ENCODE results near the gene GPR89B. TPM values are rescaled to one million over a fixed set of nuclear protein-coding genes. Genes with fewer than 3 reads are reported as not detected.

The GPR89B gene
- total and polyA plus RNA-seq, 2 of the 8 experiments (the other 6 are each of a cell fraction or from before 2014, with no cell fraction given), result 19.5 to 32.5 TPM

DNA sequence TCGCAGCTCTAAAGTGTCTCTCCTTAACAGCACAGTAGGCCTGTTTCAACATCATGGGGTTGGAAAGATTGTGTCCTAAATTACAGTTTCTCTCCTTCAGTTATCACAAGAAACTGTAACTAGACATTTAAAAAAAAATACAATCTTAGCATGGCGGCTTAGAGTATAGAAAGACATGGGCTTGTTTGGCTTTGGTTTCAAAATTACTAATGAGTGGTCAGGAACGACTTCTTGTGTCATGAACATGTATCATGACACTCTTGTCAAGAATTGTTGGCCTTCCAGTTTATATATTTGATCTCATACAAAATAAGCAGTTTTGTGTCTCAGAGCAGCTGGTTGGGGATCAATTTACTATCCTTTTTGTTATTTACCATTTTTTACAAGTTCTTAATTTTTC is 23.5 kb upstream of the GPR89B start:
- H3K4ac ChIP-seq (replicated peaks; ENCODE audit: insufficient read length, low read depth, low read length), result no peak overlapping the region
- H3K23ac ChIP-seq (ENCODE audit: insufficient read length), result no peak overlapping the region
- H3K27ac ChIP-seq (ENCODE audit: low read depth, low read length), result no peak overlapping the region
- H3K18ac ChIP-seq (ENCODE audit: extremely low read depth, low read length), result no peak overlapping the region
- no peak overlapping the region for H4K91ac ChIP-seq (replicated peaks; ENCODE audit: insufficient read length, low read length)
- H3K79me1 ChIP-seq (ENCODE audit: low read depth, low read length), result no peaks in the 10 kb centered on the region
- no peak overlapping the region for H3K4me3 ChIP-seq (ENCODE audit: extremely low read depth in 1 of 4, insufficient read depth in 2 of 4, low read depth in 3 of 4, low read length in 4 of 4)
- no peaks in the 10 kb centered on the region for H4K20me1 ChIP-seq (replicated peaks in 1 of 2; ENCODE audit: control insufficient read depth in 1 of 2, insufficient read depth in 2 of 2, low read length in 2 of 2)
- H3K79me2 ChIP-seq (ENCODE audit: control insufficient read depth in 1 of 2, insufficient read depth in 2 of 2, low read length in 2 of 2), result no peaks in the 10 kb centered on the region
- FAIRE-seq (no peak), DNase-seq (ENCODE audit: low read depth in 1 of 2, low spot score in 2 of 2) (no peak)
- no peaks in the 10 kb centered on the region for H3K9me3 ChIP-seq (ENCODE audit: insufficient read depth in 2 of 2, low read depth in 1 of 2, low read length in 1 of 2)
- H2AFZ ChIP-seq (ENCODE audit: low read length), result no peak overlapping the region
- POLR2A ChIA-PET (ENCODE audit: partially characterized antibody), result interaction anchor here (1.1 kb wide), 1 partner anchor 12 kb away, joined by 4 read pairs; no protein-coding TSS in a partner anchor
- H3K4me2 ChIP-seq (ENCODE audit: insufficient read depth in 1 of 2, low read depth in 2 of 2, low read length in 2 of 2), result no peak overlapping the region
- no peaks in the 10 kb centered on the region for H3K36me3 ChIP-seq (ENCODE audit: control insufficient read depth in 2 of 4, insufficient read depth in 4 of 4, low read length in 3 of 4)
- H3K14ac ChIP-seq (ENCODE audit: insufficient read length), result no peak overlapping the region
- no peak overlapping the region for H3K56ac ChIP-seq (replicated peaks; ENCODE audit: insufficient read length, low read depth, low read length)
- CTCF ChIA-PET (ENCODE audit: partially characterized antibody), result interaction anchor here (0.6 to 5.5 kb wide), 4 partner anchors 9 to 182 kb away, joined by 3 to 21 read pairs (median 8); no protein-coding TSS in a partner anchor
- H3K27me3 ChIP-seq (replicated peaks in 1 of 4; ENCODE audit: control insufficient read depth in 3 of 4, extremely low read depth in 1 of 4, insufficient read depth in 3 of 4, low read length in 3 of 4), result no peaks in the 10 kb centered on the region
- H4K8ac ChIP-seq (ENCODE audit: extremely low read depth, insufficient read depth, low read length), result no peak overlapping the region
- no peak overlapping the region for H2BK5ac ChIP-seq (ENCODE audit: low read depth, low read length)
- no peak overlapping the region for H2AK5ac ChIP-seq (ENCODE audit: low read depth, low read length)
- no peaks in the 10 kb centered on the region for H3K4me1 ChIP-seq (replicated peaks in 1 of 4; ENCODE audit: control insufficient read depth in 3 of 4, insufficient read depth in 4 of 4, low read length in 3 of 4)
- no peak overlapping the region for H2BK20ac ChIP-seq (ENCODE audit: low read length)
- 85% methylated on average over 3 of the region's 3 CpGs; no CpG with 5 or more reads in 1 of the 2 experiments for WGBS, 2 experiments (ENCODE audit: extremely low coverage in 1 of 2, insufficient coverage in 1 of 2, insufficient read length in 1 of 2, insufficient replicate concordance in 2 of 2, low coverage in 1 of 2, low lambda C conversion rate in 2 of 2, missing lambda C conversion rate in 1 of 2)
- no peak overlapping the region for H2BK120ac ChIP-seq (replicated peaks; ENCODE audit: low read depth, low read length)
- no peak overlapping the region for H2BK15ac ChIP-seq (ENCODE audit: low read length)
- H4K5ac ChIP-seq (ENCODE audit: insufficient read length, low read depth, low read length), result no peak overlapping the region
- no peak overlapping the region for H2BK12ac ChIP-seq (ENCODE audit: low read depth, low read length)
- H3K9ac ChIP-seq (replicated peaks in 1 of 4; ENCODE audit: extremely low read depth in 1 of 4, low read depth in 3 of 4, low read length in 3 of 4), result no peak overlapping the region
- no peaks in the 10 kb centered on the region for H3K23me2 ChIP-seq (ENCODE audit: low read depth, low read length)
- no peak for TF ChIP-seq POU5F1 (IDR thresholded peaks at IDR 0.05; ENCODE audit: low read depth, low read length)
